ENCODE data around the gene EMC10. TPM values are rescaled to one million over a fixed set of nuclear protein-coding genes. Genes with fewer than 3 reads are reported as not detected.
"Not testable (repeated sequence)": the region's sequence is repeated elsewhere in the genome, so short reads cannot be mapped to it uniquely, and the experiment has no call there.

Gene EMC10
- total RNA-seq: 53.4 TPM

- DNase-seq (ENCODE audit: low spot score in 2 of 2) (peak; percentile 96 to 100), FAIRE-seq (no peak)
Observed at GRCh38 chr19:50476224-50476906, at the start of gene EMC10, which contains the start of gene GARIN5A. Gene EMC10 (plus strand): TSS chr19:50476507. CDS start chr19:50476545, 38 bp downstream. Gene GARIN5A (minus strand): TSS chr19:50476848. CDS start chr19:50476388, 460 bp downstream.

GRCh38 chr19:50427318-50427925 lies 48.9 kb upstream of the EMC10 start:
- no peak for DNase-seq (ENCODE audit: low spot score in 2 of 2)
- FAIRE-seq: no peak

- no peak for FAIRE-seq
- DNase-seq (ENCODE audit: low spot score in 2 of 2): peak; percentile 49 to 80
Observed at GRCh38 chr19:50427997-50428425, 48.3 kb upstream of the EMC10 start.

- DNase-seq (ENCODE audit: low spot score in 2 of 2) (no peak), FAIRE-seq (no peak)
Observed at GRCh38 chr19:50428772-50429463, 47.4 kb upstream of the EMC10 start.

- FAIRE-seq (no peak), DNase-seq (ENCODE audit: low spot score in 2 of 2) (no peak)
Observed at GRCh38 chr19:50430888-50431342, 45.4 kb upstream of the EMC10 start.

- DNase-seq (ENCODE audit: low spot score in 2 of 2): peak; percentile 88 to 93
- FAIRE-seq: no peak
Observed at GRCh38 chr19:50431343-50432220, 44.7 kb upstream of the EMC10 start.

- DNase-seq (ENCODE audit: low spot score in 2 of 2): no peak
- no peak for FAIRE-seq
Observed at GRCh38 chr19:50432221-50433028, 43.9 kb upstream of the EMC10 start, which contains the start of gene MYBPC2. Gene MYBPC2 (plus strand): TSS chr19:50432892. CDS start chr19:50432954, 62 bp downstream.

GRCh38 chr19:50433201-50434180 lies 42.8 kb upstream of the EMC10 start:
- FAIRE-seq (no peak), DNase-seq (ENCODE audit: low spot score in 2 of 2) (no peak)

GRCh38 chr19:50434525-50434924 lies 41.8 kb upstream of the EMC10 start:
- no peak for DNase-seq (ENCODE audit: low spot score in 2 of 2)
- FAIRE-seq: no peak

GRCh38 chr19:50435221-50435620 lies 41.1 kb upstream of the EMC10 start:
- no peak for DNase-seq (ENCODE audit: low spot score in 2 of 2)
- no peak for FAIRE-seq

GRCh38 chr19:50435627-50436026 lies 40.7 kb upstream of the EMC10 start:
- DNase-seq (ENCODE audit: low spot score in 2 of 2) (no peak), FAIRE-seq (no peak)

GRCh38 chr19:50437862-50438449 lies 38.4 kb upstream of the EMC10 start:
- FAIRE-seq (no peak), DNase-seq (ENCODE audit: low spot score in 2 of 2) (no peak)

- DNase-seq (ENCODE audit: low spot score in 2 of 2); FAIRE-seq: not testable (repeated sequence)
Observed at GRCh38 chr19:50439130-50439529, 37.2 kb upstream of the EMC10 start.

GRCh38 chr19:50444059-50444458 lies 32.2 kb upstream of the EMC10 start:
- FAIRE-seq (no peak), DNase-seq (ENCODE audit: low spot score in 2 of 2) (no peak)

GRCh38 chr19:50447053-50447452 lies 29.3 kb upstream of the EMC10 start:
- FAIRE-seq (no peak), DNase-seq (ENCODE audit: low spot score in 2 of 2) (no peak)

- no peak for FAIRE-seq
- DNase-seq (ENCODE audit: low spot score in 2 of 2): no peak
Observed at GRCh38 chr19:50447750-50448149, 28.6 kb upstream of the EMC10 start.

GRCh38 chr19:50449236-50449899 lies 26.9 kb upstream of the EMC10 start:
- FAIRE-seq (no peak), DNase-seq (ENCODE audit: low spot score in 2 of 2) (no peak)
